ENCODE data around the gene TBX21. TPM values are rescaled to one million over a fixed set of nuclear protein-coding genes. Genes with fewer than 3 reads are reported as not detected.

TBX21 gene
- total RNA-seq (2022; extraction: Qiagen RNA extraction), result 0.04 to 0.15 TPM (median 0.09 TPM) in 5 replicates

GRCh38 chr17:47733047-47733673 is at the start of gene TBX21:
Gene TBX21 (plus strand): TSS chr17:47733236. CDS start chr17:47733455, 219 bp downstream.

GRCh38 chr17:47693731-47694580 is 39.1 kb upstream of the TBX21 start, which contains the start of gene TBKBP1:
Gene TBKBP1 (plus strand): TSS chr17:47694161. CDS start chr17:47696113, 1,952 bp downstream.

Other genes with a start within 250 kb of the TBX21 start
- gene NPEPPS, start 202.1 kb upstream of the TBX21 start, total RNA-seq (2022; extraction: Qiagen RNA extraction), result 59.6 to 77.7 TPM (median 67.7 TPM) in 5 replicates
- 266 to 415 TPM (median 309 TPM) in 5 replicates for gene KPNB1, start 83.3 kb upstream of the TBX21 start, total RNA-seq (2022; extraction: Qiagen RNA extraction)
- 4.4 to 7.2 TPM (median 6.5 TPM) in 5 replicates for gene TBKBP1, start 39.1 kb upstream of the TBX21 start, total RNA-seq (2022; extraction: Qiagen RNA extraction)
- gene OSBPL7, start 88.6 kb downstream of the TBX21 start, total RNA-seq (2022; extraction: Qiagen RNA extraction), result 7.8 to 12.0 TPM (median 11.4 TPM) in 5 replicates
- gene MRPL10, start 98.3 kb downstream of the TBX21 start, total RNA-seq (2022; extraction: Qiagen RNA extraction), result 91.8 to 103 TPM (median 93.0 TPM) in 5 replicates
- 2.7 to 4.0 TPM (median 3.5 TPM) in 5 replicates for gene LRRC46, start 98.4 kb downstream of the TBX21 start, total RNA-seq (2022; extraction: Qiagen RNA extraction)
- gene SCRN2, start 108.0 kb downstream of the TBX21 start, total RNA-seq (2022; extraction: Qiagen RNA extraction), result 28.6 to 41.2 TPM (median 40.4 TPM) in 5 replicates
- 2.2 to 3.4 TPM (median 2.8 TPM) in 5 replicates for gene SP6, start 117.9 kb downstream of the TBX21 start, total RNA-seq (2022; extraction: Qiagen RNA extraction)
- 14.9 to 20.1 TPM (median 17.4 TPM) in 5 replicates for gene SP2, start 163.0 kb downstream of the TBX21 start, total RNA-seq (2022; extraction: Qiagen RNA extraction)
- gene PNPO, start 208.3 kb downstream of the TBX21 start, total RNA-seq (2022; extraction: Qiagen RNA extraction), result 20.0 to 24.1 TPM (median 20.7 TPM) in 5 replicates
- gene PRR15L, start 224.6 kb downstream of the TBX21 start, total RNA-seq (2022; extraction: Qiagen RNA extraction), result 0.39 to 0.75 TPM (median 0.54 TPM) in 5 replicates
- gene CDK5RAP3, start 237.9 kb downstream of the TBX21 start, total RNA-seq (2022; extraction: Qiagen RNA extraction), result 101 to 121 TPM (median 105 TPM) in 5 replicates

Data from A549 treated with CORT108297 at 1 μM for 4 hours (cell line).